HepG2 (cell line): Measurements from ENCODE around the gene ETV6. TPM values are rescaled to one million over a fixed set of nuclear protein-coding genes. Genes with fewer than 3 reads are reported as not detected.

Experiments
- ATAC-seq: fragments of 200-7000 bp; cut with Tn5 transposase; 3 replicates; pipeline ENCODE4 v1.9.1; 2020; ENCODE audit warnings: mild to moderate bottlenecking, moderate library complexity
- BruUV-seq: library from RNA; stranded (reverse); fragments of 400-500 nt; replicated peaks from 2 replicates; lab custom pipeline; 2021; lab: Mats Ljungman, UMichigan
- CTCF ChIA-PET: fragments of 300-600 bp; formaldehyde crosslinking; extraction: SDS; loops from one replicate; lab custom pipeline; 2021; ENCODE audit warnings: low total read pairs, inconsistent platforms, low intra/inter-chr PET ratio; lab: Yijun Ruan, JAX
- POLR2A ChIA-PET: fragments of 350-600 bp; sonication (Branson Sonifier 250); formaldehyde crosslinking; loops from one replicate; lab custom pipeline; 2020; ENCODE audit warnings: antibody characterized with exemption, inconsistent platforms; lab: Yijun Ruan, JAX
- DNase-seq: peaks from one replicate; pipeline ENCODE4 v3.0.0-alpha.2; 2015; ENCODE audit warnings: low spot score
- FAIRE-seq: peaks from 3 replicates; lab custom pipeline; 2011; peaks lifted over from hg19 to GRCh38; lab: Jason Lieb, UNC
- H2AFZ ChIP-seq: one replicate; pipeline ENCODE4 v1.6.1; 2011; ENCODE audit warnings: low read length, inconsistent platforms
- H3K27ac ChIP-seq: fragments of 300-600 bp; 3 replicates; pipeline ENCODE4 v1.8.0; 2011; ENCODE audit warnings: mixed run types, mild to moderate bottlenecking, mixed read lengths, low read length, inconsistent platforms; ENCODE audit not compliant: insufficient read depth; ENCODE audit errors: extremely low read length
- H3K27me3 ChIP-seq, 2 experiments: fragments of 200-600 bp in 1 of 2; 2 replicates in 1 of 2; 3 replicates in 1 of 2; pipeline versions ENCODE4 v1.6.0 to v1.8.0; 2011; ENCODE audit warnings: low read length in 2 of 2, mild to moderate bottlenecking in 2 of 2, moderate library complexity in 2 of 2, inconsistent platforms in 1 of 2; ENCODE audit not compliant: insufficient read depth in 2 of 2, control insufficient read depth in 1 of 2
- H3K36me3 ChIP-seq, 2 experiments: fragments of 200-600 bp in 1 of 2; replicated peaks in 1 of 2; 2 replicates in 1 of 2; 3 replicates in 1 of 2; pipeline versions ENCODE4 v1.5.1 to v1.8.0; 2011; ENCODE audit warnings: low read length in 2 of 2, inconsistent platforms in 1 of 2; ENCODE audit not compliant: insufficient read depth in 2 of 2, control insufficient read depth in 1 of 2
- H3K4me1 ChIP-seq: 2 replicates; pipeline ENCODE4 v1.5.1; 2012; ENCODE audit warnings: low read length, inconsistent platforms; ENCODE audit not compliant: insufficient read depth
- H3K4me2 ChIP-seq: 2 replicates; pipeline ENCODE4 v1.6.0; 2011; ENCODE audit warnings: low read depth, low read length, inconsistent platforms
- H3K4me3 ChIP-seq, 3 experiments: fragments of 200-600 bp in 1 of 3; sonication (generic), shearing (Covaris generic) in 1 of 3; replicated peaks in 1 of 3; 2 replicates each; pipeline ENCODE4 v1.5.1; 2011 to 2016; ENCODE audit warnings: low read length in 3 of 3, inconsistent platforms in 2 of 3, low read depth in 2 of 3, mild to moderate bottlenecking in 2 of 3, control low read depth in 1 of 3, mixed read lengths in 1 of 3; ENCODE audit not compliant: insufficient read depth in 1 of 3
- H3K79me2 ChIP-seq: one replicate; pipeline ENCODE4 v1.6.1; 2011; ENCODE audit warnings: low read length, inconsistent platforms; ENCODE audit not compliant: insufficient read depth
- H3K9ac ChIP-seq: 2 replicates; pipeline ENCODE4 v1.6.0; 2011; ENCODE audit warnings: mild to moderate bottlenecking, low read depth, low read length, inconsistent platforms; ENCODE audit not compliant: insufficient read depth
- H3K9me3 ChIP-seq: 2 replicates; pipeline ENCODE4 v1.5.1; 2012; ENCODE audit warnings: mild to moderate bottlenecking, low read length
- H4K20me1 ChIP-seq: 2 replicates; pipeline ENCODE4 v1.6.0; 2011; ENCODE audit warnings: inconsistent platforms, mild to moderate bottlenecking, low read length, moderate library complexity; ENCODE audit not compliant: insufficient read depth
- ADNP ChIP-seq: sonication (generic); formaldehyde crosslinking; IDR thresholded peaks from 2 replicates; pipeline ENCODE4 v1.4.0; 2020; ENCODE audit warnings: missing genetic modification reagents
- CHCHD3 ChIP-seq: sonication (generic); formaldehyde crosslinking; IDR thresholded peaks from 2 replicates; pipeline ENCODE4 v1.8.0; 2022; ENCODE audit warnings: mild to moderate bottlenecking, missing genetic modification reagents, moderate library complexity
- FOXA1 ChIP-seq, 2 experiments: fragments of 450-650 bp in 1 of 2; sonication (generic) in 1 of 2; formaldehyde crosslinking in 1 of 2; IDR thresholded peaks; 2 replicates each; pipeline versions ENCODE4 v1.4.0 to v1.6.1; 2016 to 2020; ENCODE audit warnings: missing genetic modification reagents in 1 of 2
- KAT7 ChIP-seq: IDR thresholded peaks from 2 replicates; pipeline ENCODE4 v1.6.1; 2018; ENCODE audit warnings: borderline replicate concordance, missing compliant biosample characterization
- PRPF4 ChIP-seq: fragments of 200-400 bp; formaldehyde crosslinking; IDR thresholded peaks from 2 replicates; pipeline ENCODE4 v1.6.1; 2016; ENCODE audit warnings: low read length, low read depth; ENCODE audit not compliant: poor library complexity, severe bottlenecking
- RCOR2 ChIP-seq: IDR thresholded peaks from 2 replicates; pipeline ENCODE4 v1.6.1; 2016; ENCODE audit warnings: missing biosample characterization, missing genetic modification reagents
- ZFP41 ChIP-seq: sonication (generic); formaldehyde crosslinking; IDR thresholded peaks from 2 replicates; pipeline ENCODE4 v1.4.0; 2020; ENCODE audit warnings: mild to moderate bottlenecking, missing genetic modification reagents, borderline replicate concordance
- ZMYM2 ChIP-seq: sonication (generic); formaldehyde crosslinking; IDR thresholded peaks from 2 replicates; pipeline ENCODE4 v1.8.0; 2022; ENCODE audit warnings: mild to moderate bottlenecking, missing genetic modification reagents
- ZNF569 ChIP-seq: sonication (generic); formaldehyde crosslinking; IDR thresholded peaks from 2 replicates; pipeline ENCODE4 v1.5.0; 2020; ENCODE audit warnings: mild to moderate bottlenecking, missing genetic modification reagents, moderate library complexity, borderline replicate concordance
- ZNF782 ChIP-seq: sonication (generic); formaldehyde crosslinking; IDR thresholded peaks from 2 replicates; pipeline ENCODE4 v1.4.0; 2020; ENCODE audit warnings: missing genetic modification reagents, mild to moderate bottlenecking, borderline replicate concordance
- ZNF816 ChIP-seq: sonication (generic); formaldehyde crosslinking; IDR thresholded peaks from 2 replicates; pipeline ENCODE4 v1.8.0; 2022; ENCODE audit warnings: missing genetic modification reagents, mild to moderate bottlenecking, borderline replicate concordance
- WGBS: methylation state at CpG from one replicate; pipeline ENCODE4 v1.1.6; 2017; ENCODE audit warnings: low lambda C conversion rate; 5-methylcytosine and 5-hydroxymethylcytosine counted together
- in situ Hi-C: cut with HindIII; loops from 2 replicates; pipeline ENCODE4 v1.10.0; 2017; ENCODE audit warnings: low pct_unique_long_range_greater_than_20kb; ENCODE audit not compliant: extremely low pct_ligation_motif_present
- intact Hi-C: fragments of 100-400 bp; cut with micrococcal nuclease; formaldehyde crosslinking; loops from one replicate; pipeline ENCODE4 v1.10.0; 2022; ENCODE audit not compliant: unreplicated experiment
- polyA plus RNA-seq, 8 experiments: library from polyadenylated mRNA; depleted of rRNA in 3 of 8; stranded (reverse) in 7 of 8; unstranded in 1 of 8; fragments of >200 nt; fragmentation: Illumina TruSeq in 4 of 8; extraction: Trizol in 4 of 8; gene quantifications; 2 replicates each; pipeline versions ENCODE4 v1.2.1 to v1.2.3, GENCODE V29; 2011 to 2016; ENCODE audit warnings: low read depth in 4 of 8, missing spikeins in 1 of 8, mixed read lengths in 1 of 8; ENCODE audit not compliant: insufficient read depth in 1 of 8
- total RNA-seq, 5 experiments: library from RNA; depleted of rRNA; stranded (reverse); fragments of >200 nt; fragmentation: Illumina TruSeq; extraction: Trizol; gene quantifications; 2 replicates each; pipeline ENCODE4 v1.2.3, GENCODE V29; 2016; ENCODE audit warnings: low read depth in 1 of 5
- TF ChIP-seq, protein P1 (sequence below): IDR thresholded peaks from 2 replicates; pipeline ENCODE4 v1.6.1; 2016; ENCODE audit warnings: missing genetic modification reagents, missing compliant biosample characterization
- TF ChIP-seq, protein P2 (sequence below): sonication (generic); formaldehyde crosslinking; conservative IDR thresholded peaks from 2 replicates; pipeline ENCODE4 v1.4.0; 2020; ENCODE audit warnings: mild to moderate bottlenecking, missing genetic modification reagents, moderate library complexity
- TF ChIP-seq, protein P3 (sequence below): sonication (generic); formaldehyde crosslinking; IDR thresholded peaks from 2 replicates; pipeline ENCODE4 v1.5.1; 2020; ENCODE audit warnings: mild to moderate bottlenecking, missing genetic modification reagents, moderate library complexity
- TF ChIP-seq, protein P4 (sequence below): sonication (generic); formaldehyde crosslinking; IDR thresholded peaks from 2 replicates; pipeline ENCODE4 v1.4.0; 2020; ENCODE audit warnings: missing genetic modification reagents

ETV6 gene
- total and polyA plus RNA-seq, 2 of the 13 experiments (the other 11 are each of a cell fraction or from before 2014, with no cell fraction given) = 2.2 to 3.0 TPM

DNA sequence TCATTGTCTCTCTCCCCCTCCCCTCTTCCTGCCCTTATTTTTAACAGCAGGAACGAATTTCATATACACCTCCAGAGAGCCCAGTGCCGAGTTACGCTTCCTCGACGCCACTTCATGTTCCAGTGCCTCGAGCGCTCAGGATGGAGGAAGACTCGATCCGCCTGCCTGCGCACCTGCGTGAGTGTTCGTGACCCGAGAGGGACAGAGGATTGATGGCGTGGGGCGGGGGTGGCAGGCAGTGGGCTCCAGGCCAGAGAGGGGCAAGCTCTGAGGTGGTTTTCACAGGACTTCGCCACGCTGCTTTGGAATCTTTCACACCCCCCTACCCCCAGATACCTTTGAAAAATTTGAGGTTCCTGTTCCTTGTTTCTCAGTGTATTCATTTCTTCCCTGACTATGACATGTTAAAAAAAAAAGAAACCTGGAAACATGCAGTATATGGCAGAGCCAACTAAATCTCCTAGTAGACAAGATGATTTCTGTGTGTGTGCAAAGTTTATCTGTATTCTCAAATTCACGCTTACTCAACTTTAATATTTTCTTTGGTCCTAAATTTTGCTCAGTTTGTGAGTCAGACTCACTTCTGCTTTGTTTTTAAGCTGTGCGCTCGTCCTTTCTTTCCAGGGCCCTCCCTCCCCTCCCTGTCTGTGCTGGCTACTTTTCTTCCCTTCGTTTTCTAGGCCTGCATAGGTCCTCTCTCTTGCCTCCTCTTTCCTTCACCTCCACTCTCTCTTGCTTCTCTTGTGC lies 103.1 kb downstream of the ETV6 start (continued):
- TF ChIP-seq ZNF816 (CRISPR knock-in tag) = no peak

DNA sequence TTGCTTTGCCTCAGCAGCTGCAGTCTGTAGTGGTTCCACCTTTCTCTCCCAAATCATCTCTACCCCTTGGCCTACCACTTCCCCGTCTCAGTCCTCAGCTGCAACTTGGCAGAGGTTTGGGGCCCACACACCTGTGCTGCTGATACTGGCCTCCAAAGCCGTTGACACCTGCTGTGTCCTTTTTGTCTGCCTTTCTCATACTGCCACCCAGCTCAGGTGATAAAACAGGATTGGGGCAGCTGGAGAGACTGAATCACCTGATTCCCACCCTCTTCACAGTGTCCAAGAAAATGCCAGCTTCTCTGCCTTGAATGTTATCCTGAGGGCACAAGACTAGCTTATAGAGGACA lies 103.7 kb downstream of the ETV6 start:
- H3K4me1 ChIP-seq = no peaks in the 10 kb centered on the region
- no peak overlapping the region for H3K4me3 ChIP-seq
- no peaks in the 10 kb centered on the region for H3K9me3 ChIP-seq
- BruUV-seq = no TSS peak
- intact Hi-C loops (no loop called here), in situ Hi-C loops (no loop called here)
- no peak overlapping the region for H2AFZ ChIP-seq
- no peaks in the 10 kb centered on the region for H3K79me2 ChIP-seq
- CTCF ChIA-PET = no interaction called here
- no peaks in the 10 kb centered on the region for H3K27me3 ChIP-seq
- H3K36me3 ChIP-seq = no peaks in the 10 kb centered on the region; a peak in 1 of 5 replicates
- DNase-seq = no peak
- no peak overlapping the region for H3K27ac ChIP-seq
- H3K4me2 ChIP-seq = no peak overlapping the region
- ATAC-seq = no peak
- FAIRE-seq = no peak
- WGBS = 68% methylated on average over 2 of the region's 2 CpGs
- H3K9ac ChIP-seq = no peak overlapping the region
- H4K20me1 ChIP-seq = no peaks in the 10 kb centered on the region
- POLR2A ChIA-PET = no interaction called here
- TF ChIP-seq ZMYM2 (CRISPR knock-in tag) (no peak), ZNF569 (CRISPR knock-in tag) (no peak), ZNF782 (CRISPR knock-in tag) (no peak), FOXA1 (IDR thresholded peaks at IDR 0.05) (no peak), FOXA1 (CRISPR knock-in tag; IDR thresholded peaks at IDR 0.05) (no peak), ZFP41 (CRISPR knock-in tag) (no peak), PRPF4 (no peak), CHCHD3 (CRISPR knock-in tag) (no peak), KAT7 (CRISPR knock-in tag) (no peak), RCOR2 (CRISPR knock-in tag) (no peak), ADNP (CRISPR knock-in tag) (no peak)
- TF ChIP-seq, protein P1, sequence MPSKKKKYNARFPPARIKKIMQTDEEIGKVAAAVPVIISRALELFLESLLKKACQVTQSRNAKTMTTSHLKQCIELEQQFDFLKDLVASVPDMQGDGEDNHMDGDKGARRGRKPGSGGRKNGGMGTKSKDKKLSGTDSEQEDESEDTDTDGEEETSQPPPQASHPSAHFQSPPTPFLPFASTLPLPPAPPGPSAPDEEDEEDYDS (CRISPR knock-in tag) = no peak
- TF ChIP-seq, protein P2, sequence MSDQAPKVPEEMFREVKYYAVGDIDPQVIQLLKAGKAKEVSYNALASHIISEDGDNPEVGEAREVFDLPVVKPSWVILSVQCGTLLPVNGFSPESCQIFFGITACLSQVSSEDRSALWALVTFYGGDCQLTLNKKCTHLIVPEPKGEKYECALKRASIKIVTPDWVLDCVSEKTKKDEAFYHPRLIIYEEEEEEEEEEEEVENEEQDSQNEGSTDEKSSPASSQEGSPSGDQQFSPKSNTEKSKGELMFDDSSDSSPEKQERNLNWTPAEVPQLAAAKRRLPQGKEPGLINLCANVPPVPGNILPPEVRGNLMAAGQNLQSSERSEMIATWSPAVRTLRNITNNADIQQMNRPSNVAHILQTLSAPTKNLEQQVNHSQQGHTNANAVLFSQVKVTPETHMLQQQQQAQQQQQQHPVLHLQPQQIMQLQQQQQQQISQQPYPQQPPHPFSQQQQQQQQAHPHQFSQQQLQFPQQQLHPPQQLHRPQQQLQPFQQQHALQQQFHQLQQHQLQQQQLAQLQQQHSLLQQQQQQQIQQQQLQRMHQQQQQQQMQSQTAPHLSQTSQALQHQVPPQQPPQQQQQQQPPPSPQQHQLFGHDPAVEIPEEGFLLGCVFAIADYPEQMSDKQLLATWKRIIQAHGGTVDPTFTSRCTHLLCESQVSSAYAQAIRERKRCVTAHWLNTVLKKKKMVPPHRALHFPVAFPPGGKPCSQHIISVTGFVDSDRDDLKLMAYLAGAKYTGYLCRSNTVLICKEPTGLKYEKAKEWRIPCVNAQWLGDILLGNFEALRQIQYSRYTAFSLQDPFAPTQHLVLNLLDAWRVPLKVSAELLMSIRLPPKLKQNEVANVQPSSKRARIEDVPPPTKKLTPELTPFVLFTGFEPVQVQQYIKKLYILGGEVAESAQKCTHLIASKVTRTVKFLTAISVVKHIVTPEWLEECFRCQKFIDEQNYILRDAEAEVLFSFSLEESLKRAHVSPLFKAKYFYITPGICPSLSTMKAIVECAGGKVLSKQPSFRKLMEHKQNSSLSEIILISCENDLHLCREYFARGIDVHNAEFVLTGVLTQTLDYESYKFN (CRISPR knock-in tag) = no peak
- TF ChIP-seq, protein P3, sequence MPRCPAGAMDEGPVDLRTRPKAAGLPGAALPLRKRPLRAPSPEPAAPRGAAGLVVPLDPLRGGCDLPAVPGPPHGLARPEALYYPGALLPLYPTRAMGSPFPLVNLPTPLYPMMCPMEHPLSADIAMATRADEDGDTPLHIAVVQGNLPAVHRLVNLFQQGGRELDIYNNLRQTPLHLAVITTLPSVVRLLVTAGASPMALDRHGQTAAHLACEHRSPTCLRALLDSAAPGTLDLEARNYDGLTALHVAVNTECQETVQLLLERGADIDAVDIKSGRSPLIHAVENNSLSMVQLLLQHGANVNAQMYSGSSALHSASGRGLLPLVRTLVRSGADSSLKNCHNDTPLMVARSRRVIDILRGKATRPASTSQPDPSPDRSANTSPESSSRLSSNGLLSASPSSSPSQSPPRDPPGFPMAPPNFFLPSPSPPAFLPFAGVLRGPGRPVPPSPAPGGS = no peak
- TF ChIP-seq, protein P4, sequence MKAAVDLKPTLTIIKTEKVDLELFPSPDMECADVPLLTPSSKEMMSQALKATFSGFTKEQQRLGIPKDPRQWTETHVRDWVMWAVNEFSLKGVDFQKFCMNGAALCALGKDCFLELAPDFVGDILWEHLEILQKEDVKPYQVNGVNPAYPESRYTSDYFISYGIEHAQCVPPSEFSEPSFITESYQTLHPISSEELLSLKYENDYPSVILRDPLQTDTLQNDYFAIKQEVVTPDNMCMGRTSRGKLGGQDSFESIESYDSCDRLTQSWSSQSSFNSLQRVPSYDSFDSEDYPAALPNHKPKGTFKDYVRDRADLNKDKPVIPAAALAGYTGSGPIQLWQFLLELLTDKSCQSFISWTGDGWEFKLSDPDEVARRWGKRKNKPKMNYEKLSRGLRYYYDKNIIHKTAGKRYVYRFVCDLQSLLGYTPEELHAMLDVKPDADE (CRISPR knock-in tag) = no peak
